Stimulated activated CD4-positive, alpha-beta T cell treated with anti-CD3 and anti-CD28 coated beads, Interleukin-2, amount 100 ng/mL, for 4 hours (primary cell): ENCODE measurements around the gene NHSL1.

Experiments
- DNase-seq: peaks from one replicate; pipeline ENCODE4 v3.0.0-alpha.2; 2020; ENCODE audit warnings: low read depth

NHSL1 gene

GRCh38 chr6:138523347-138524210 lies 24.3 kb upstream of the NHSL1 start:
- no peak for DNase-seq

GRCh38 chr6:138522611-138523010 lies 23.3 kb upstream of the NHSL1 start:
- DNase-seq: no peak

GRCh38 chr6:138521790-138522189 lies 22.5 kb upstream of the NHSL1 start:
- DNase-seq: no peak

GRCh38 chr6:138520463-138520862 lies 21.2 kb upstream of the NHSL1 start:
- DNase-seq: no peak

- no peak for DNase-seq
Observed at GRCh38 chr6:138518054-138518453, 18.8 kb upstream of the NHSL1 start.

- peak; percentile 37 for DNase-seq
Observed at GRCh38 chr6:138517635-138518034, 18.3 kb upstream of the NHSL1 start.

- DNase-seq: no peak
Observed at GRCh38 chr6:138515657-138516248, 16.5 kb upstream of the NHSL1 start.

- DNase-seq: no peak
Observed at GRCh38 chr6:138514860-138515540, 15.7 kb upstream of the NHSL1 start.

GRCh38 chr6:138512609-138513008 lies 13.3 kb upstream of the NHSL1 start:
- no peak for DNase-seq

GRCh38 chr6:138510093-138510492 lies 10.8 kb upstream of the NHSL1 start:
- DNase-seq: no peak

GRCh38 chr6:138509371-138509770 lies 10.1 kb upstream of the NHSL1 start:
- DNase-seq: peak; percentile 16

GRCh38 chr6:138508676-138508988 lies 9.3 kb upstream of the NHSL1 start:
- DNase-seq: no peak

GRCh38 chr6:138507977-138508675 lies 8.8 kb upstream of the NHSL1 start:
- DNase-seq: no peak

GRCh38 chr6:138504764-138505689 lies 5.7 kb upstream of the NHSL1 start:
- no peak for DNase-seq

GRCh38 chr6:138503881-138504680 lies 4.8 kb upstream of the NHSL1 start:
- DNase-seq: no peak

- DNase-seq: no peak
Observed at GRCh38 chr6:138502546-138502945, 3.3 kb upstream of the NHSL1 start.

- no peak for DNase-seq
Observed at GRCh38 chr6:138500867-138501446, 1.7 kb upstream of the NHSL1 start.

GRCh38 chr6:138500045-138500665 lies 861 bp upstream of the NHSL1 start:
- no peak for DNase-seq

- no peak for DNase-seq
Observed at GRCh38 chr6:138498629-138499302, 528 bp downstream of the NHSL1 start.
